GM21360 (cell line): ENCODE results near the gene JSRP1.

ENCODE experiments used
- ATAC-seq: cut with Tn5 transposase; IDR thresholded peaks from one replicate; pipeline ENCODE4 v1.9.1; 2021; ENCODE audit warnings: mild to moderate bottlenecking, moderate library complexity; ENCODE audit not compliant: unreplicated experiment

The JSRP1 gene, protein sequence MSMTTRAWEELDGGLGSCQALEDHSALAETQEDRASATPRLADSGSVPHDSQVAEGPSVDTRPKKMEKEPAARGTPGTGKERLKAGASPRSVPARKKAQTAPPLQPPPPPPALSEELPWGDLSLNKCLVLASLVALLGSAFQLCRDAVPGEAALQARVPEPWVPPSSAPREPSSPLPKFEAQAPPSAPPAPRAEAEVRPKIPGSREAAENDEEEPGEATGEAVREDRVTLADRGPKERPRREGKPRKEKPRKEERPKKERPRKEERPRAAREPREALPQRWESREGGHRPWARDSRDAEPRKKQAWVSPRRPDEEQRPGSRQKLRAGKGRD

DNA sequence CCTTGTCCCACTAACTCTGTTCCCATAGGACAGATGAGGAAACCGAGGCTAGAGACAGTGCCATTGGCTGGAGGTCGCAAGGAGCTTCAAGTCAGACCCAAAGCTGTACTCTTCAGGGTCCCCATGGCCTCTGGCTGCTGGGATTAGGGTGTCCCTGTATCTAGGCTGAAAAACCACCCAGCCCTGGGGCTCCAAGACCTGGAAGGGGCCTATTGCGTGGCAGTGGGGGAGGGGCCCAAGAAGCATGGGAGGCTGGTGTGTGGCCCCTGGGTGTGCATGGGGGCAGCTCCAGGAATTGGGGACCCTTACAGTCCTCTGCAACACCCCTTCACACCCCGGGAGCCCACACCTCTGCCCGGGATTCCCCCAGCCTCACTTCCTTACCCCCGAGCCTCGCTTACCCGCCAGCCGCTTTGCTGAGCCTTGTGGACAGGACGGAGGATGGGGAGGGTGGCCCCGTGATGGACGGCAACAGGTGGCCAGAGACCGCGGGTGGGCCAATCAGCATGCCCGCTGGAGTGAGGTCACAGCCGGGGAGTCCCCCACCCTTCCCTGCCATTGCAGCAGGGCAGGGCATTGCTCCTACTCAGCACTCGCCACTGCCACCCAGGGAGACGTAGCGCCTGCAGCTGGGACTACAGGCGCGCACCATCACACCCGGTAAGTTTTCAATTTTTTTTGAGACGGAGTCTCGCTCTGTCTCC is at the start of gene JSRP1:
Gene JSRP1, minus strand, starts transcription at position 436 of the 704 bp plus-strand sequence. CDS start 1,103 bp downstream, outside the sequence.
- no peak for ATAC-seq

DNA sequence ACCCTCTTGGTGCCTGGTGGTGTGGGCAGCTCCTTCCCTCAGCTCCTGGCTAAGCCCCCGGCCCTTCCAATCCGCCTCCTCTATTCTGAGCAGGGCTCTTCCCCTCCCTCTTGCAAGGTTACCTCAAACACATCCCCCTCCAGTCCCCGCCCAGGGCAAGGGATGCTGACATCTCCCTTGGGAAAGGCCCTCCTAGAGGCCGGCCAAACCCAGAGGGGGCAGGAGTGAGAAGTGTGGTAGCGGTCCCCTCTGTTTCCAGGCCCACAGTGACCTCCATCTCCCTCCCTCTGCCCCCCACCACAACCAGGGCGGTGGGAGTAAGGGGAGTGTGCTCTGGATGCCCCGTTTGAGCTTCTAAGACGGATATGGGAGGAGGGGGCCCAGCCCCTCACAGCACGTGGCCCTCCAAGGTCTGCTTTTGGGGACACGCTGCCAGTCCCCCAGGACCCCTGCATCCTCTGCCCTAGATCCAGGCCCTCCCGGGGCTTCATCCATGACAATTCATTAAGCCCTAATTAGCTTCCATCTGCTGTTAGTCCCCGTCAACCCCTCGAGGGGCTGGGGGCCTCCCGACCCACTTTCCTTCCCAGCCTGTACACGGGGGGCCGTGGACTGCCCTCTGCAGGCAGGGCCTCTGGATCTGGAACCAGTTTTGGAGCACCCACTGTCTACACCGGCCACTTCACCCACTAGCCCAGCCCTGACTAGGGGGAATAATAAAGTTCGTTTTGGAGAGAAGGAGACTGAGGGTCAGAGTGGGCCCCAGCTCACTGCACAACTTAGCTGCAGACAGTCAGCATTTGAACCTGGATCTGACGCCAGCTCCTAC is 49.4 kb upstream of the JSRP1 start:
- ATAC-seq = no peak

DNA sequence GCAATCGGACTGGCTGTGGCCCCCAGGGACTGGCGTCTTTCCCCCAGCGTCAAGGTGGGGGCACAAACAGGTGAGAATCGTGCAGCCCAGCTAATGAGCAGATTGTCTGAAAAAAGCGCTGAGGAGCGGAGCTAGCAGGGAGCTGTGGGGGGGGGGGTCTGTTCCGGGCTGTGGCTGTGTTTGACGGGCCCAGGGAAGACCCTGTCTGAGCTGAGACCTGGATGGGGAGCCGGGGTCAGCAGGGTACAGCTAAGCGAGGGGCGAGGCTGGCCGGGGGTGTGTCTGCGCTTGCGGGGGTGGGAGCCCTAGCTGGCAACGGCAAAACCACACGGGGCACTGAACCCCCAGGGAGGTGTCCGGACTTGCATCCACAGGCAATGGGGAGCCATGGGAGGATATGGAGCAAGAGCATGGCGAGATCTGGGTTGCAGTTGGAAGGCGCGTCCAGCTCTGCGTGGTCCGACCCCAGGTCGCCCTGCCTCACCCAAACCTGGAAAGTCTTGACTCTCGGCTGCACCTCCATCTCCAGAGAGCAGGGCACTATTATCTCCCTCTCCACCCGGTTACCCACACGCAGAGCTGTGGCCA is 47.1 kb upstream of the JSRP1 start:
- ATAC-seq = no peak

DNA sequence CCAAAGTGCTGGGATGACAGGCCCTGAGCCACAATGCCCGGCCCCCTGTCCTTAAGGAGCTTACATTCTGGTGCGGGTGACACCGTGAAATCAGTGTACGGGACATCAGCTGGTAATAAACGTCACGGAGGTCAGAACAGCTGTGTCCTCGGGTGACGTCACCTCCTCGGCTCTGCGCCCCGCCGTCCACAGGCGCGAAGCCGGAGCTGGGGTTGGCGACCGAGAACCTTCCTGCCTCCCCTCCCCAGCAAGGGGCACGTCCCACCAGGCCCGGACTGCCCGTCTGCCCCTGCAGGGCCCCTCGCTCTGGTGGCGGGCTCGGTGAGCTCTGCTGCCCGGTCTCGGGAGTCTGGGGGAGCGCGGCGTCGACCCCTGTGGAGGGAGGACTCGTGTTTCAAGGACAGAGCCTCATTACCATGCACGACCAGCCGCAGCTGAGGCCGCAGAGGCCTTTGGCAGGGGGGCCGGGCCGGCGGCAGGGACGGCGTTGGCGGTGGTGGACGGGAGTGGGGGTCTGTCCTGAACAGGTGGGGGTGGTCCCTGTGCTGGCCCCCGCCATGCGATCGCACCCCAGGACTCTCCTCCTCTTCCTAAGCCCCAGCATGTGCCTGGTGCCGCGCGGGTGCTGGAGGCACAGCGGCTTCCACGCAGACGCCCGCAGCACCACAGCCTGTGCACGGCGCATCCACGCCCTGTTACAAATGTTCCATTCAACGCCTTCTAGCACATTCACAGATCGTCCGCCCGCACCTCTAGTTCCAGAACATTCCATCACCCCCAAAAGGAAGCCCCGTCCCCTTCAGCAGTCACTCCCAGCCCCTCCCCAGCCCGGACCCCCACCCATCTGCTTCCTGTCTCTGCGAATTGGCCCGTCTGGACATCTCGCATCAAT is 46.3 kb upstream of the JSRP1 start:
- ATAC-seq = no peak

DNA sequence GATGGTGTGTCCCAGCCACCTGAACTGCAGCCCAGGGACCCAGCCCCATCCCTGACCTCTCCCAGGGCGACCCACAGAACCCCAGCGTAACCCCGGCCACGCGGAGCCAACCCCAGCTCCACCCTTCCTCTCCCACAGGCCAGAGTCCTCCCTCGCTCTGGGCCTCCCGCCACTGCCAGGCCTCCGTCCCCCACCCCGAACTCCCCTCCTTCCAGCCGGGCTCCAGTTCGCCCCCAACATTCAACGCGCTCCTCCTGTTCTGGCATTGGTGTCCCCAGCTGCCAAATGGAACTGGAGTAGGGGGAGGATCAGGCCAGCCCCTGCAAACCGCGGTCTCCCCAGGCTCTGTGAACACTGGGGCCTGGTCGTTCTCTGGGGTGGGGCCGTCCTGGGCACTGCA is 44.3 kb upstream of the JSRP1 start:
- no peak for ATAC-seq

DNA sequence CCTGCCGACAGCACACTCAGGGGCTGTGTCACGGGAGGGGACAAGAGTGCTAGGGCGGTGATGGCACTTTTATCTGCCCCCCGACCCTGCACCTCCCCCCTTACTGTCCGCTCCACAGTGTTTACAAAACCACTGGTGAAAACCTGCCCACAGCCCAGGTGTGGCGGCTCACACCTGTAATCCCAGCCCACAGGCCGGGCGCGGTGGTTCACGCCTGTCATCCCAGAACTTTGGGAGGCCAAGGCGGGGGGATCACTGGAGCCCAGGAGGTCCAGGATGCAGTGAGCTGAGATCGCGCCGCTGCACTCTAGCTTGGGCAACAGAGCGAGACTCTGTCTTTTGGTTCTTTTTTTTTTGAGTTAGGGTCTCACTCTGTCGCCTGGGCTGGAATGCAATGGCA is 39.9 kb upstream of the JSRP1 start:
- ATAC-seq = no peak

DNA sequence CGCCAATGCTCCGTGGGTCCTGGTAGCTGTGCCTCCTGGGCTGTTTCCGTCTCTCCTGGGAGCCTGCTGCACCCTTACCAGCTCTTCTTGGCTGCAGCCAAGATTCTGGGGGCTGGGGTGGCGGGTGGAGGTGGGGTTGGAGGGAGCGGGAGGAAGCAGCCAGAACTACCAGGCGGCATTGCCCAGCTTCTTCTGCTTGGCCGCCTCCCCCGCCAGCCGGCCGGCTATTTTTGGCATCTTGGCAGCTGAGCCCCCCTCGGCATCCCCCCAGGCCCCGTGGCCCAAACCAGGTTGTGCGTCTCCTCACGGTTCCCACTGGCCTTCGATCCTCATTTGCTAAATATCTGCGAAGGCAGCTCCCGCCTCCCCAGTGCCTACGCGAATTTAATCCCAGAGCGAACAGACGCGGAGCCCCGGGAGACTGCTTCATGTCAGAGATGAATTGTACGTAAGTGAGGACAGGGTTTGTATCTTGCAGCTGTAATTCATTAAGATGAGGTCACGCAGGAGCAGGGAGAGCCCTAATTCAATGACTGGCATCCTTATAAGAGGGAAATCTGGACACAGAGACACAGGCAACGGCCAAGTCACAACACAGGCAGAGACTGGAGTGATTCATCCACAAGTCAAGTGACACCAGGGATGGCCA is 38.6 kb upstream of the JSRP1 start:
- no peak for ATAC-seq

DNA sequence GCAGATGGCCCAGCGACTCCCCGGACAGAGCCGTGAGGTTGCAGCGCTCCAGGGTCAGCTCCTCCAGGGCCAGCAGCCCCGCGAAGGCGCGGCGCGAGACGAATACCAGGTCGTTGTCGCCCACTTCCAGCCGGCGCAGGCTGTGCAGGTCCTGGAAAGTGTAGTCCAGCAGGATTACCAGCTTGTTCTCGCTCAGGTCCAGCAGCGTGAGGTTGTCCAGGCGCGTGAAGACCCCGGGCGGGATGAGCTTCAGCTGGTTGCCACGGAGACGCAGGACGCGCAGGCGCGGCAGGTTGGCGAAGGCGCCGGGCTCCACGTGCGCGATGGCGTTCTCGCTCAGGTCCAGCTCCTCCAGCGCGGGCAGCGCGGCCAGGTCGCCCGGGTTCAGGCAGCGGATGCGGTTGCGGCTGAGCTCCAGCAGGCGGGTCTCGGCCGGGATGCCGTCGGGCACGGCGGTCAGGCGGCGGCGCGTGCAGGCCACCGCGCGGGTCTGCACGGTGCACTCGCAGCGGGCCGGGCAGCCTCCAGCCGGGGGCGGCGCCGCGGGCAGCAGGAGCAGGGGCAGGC is 35.1 kb upstream of the JSRP1 start:
- ATAC-seq = no peak

DNA sequence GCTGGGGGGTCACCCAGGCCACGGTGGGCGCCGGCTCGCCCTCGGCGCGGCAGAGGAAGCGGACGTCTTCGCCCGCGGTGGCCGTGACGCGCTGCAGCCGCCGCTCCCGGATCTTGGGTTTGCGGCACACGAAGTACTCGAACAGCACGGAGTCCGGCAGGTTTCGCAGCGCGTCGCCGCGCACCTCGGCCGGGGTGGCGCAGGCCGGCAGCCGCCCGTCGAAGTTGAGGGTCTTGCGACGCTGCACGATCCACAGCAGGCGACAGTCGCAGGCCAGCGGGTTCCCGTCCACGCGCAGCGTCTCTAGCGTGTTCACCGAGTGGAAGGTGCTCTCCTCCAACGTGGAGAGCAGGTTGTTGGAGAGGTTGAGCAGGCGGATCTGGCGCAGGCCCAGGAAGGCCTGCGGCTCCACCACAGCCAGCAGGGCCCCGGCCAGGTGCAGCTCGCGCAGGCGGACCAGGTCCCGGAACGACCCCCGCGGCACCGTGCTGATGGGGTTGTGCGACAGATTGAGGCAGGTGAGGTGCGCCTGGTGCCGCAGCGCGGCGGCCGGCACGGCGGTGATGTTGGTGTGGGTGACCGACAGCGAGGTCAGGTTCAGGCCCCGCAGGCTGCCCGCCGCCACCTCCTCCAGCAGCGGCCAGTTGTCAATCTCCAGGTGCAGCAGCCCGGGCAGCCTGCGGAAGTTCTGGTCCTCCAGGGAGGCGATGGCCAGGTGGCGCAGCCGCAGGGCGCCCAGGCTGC is 34.4 kb upstream of the JSRP1 start:
- no peak for ATAC-seq

DNA sequence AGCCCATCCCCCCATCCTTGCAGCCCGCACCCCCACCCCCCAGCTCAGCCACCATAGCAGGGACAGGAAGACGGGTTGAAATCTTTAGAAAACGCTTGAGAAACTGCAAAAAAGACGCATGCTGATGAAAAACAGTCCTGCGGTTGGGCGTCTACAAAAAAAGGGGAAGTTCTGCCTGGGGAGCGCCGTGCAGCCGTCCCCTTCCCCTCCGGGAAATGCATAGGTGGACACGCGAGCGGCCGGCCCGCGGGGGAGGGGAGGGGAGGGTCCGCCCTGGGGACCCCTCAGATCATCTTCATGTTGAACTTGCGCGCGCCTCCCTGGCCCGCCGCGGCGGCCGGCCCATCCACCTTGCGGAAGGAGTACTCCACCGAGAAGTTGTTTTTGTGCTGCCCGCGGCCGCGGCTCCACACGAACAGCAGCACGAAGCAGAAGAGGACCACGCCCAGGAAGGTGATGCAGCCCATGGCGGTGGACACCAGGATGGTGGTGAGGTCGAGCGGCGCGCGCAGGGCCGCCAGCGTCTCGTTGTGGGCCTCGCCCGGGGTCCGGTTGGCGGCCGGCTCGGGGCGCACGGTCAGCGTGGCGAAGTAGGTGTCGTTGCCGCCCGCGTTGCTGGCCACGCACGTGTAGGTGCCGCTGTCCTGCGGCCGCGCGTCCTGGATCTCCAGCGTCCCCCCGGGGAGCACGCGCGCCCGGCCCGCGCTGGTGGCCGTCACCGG is 33.7 kb upstream of the JSRP1 start:
- ATAC-seq = no peak

DNA sequence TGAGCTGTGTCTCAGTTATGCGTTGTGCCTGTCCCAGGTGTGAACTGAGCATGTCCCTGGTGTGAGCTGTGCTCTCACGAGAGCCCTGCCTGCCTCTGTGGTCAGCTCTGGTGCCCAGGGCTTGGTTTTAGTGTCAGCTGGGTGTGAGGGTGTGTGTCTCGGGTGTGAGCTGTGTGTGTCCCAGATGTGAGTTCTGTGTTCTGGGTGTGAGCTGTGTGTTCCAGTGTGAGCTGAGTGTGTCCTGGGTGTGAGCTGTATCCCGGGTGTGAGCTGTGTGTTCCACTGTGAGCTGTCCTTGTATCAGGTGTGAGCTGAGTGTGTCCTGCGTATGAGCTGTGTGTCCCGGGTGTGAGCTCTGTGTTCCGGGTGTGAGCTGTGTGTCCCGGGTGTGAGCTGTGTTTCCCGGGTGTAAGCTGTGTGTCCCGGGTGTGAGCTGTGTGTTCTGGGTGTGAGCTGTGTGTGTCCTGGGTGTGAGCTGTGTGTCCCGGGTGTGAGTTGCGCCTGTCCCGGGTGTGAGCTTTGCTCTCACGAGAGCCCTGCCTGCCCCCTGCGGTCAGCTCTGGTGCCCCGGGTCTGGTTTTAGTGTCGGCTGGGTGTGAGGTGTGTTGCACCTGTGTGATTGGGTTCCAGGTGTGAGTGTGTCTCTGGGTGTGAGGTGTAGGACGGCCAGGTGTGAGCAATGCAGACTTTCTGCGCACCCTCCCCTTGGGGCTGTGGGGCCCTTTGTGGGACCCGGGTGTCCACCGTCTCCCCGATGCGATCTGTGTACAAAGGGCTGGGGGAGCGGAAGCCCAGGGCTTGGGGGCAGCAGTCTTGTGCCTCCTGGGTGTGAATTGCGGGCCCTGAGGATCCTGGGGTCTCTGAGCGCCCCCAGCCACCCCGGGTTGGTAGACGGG is 32.8 kb upstream of the JSRP1 start:
- ATAC-seq = no peak

DNA sequence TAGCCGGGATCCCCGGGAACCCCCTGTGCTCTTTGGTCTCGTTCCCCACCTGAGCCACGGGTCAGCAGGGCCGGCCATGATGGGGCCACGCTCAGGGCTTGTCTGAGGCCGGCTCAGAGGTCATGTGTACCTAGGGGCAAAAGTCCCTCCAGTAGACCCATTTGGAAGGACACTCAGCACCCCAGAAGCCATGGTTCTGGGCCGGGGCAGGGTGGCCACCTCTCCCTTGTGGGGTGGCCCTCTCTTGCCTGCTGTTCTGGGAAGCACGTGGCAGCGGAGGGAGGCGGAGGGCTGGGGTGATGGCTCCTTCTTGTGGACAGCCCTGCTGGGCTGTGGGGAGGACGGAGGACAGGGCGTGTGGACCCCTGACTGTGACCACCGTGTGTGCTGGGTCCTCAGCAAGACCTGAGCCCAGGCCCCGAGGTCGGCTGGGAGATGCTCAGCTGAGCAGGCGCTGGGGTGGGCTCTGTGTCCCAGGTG is 32.2 kb upstream of the JSRP1 start:
- no peak for ATAC-seq

DNA sequence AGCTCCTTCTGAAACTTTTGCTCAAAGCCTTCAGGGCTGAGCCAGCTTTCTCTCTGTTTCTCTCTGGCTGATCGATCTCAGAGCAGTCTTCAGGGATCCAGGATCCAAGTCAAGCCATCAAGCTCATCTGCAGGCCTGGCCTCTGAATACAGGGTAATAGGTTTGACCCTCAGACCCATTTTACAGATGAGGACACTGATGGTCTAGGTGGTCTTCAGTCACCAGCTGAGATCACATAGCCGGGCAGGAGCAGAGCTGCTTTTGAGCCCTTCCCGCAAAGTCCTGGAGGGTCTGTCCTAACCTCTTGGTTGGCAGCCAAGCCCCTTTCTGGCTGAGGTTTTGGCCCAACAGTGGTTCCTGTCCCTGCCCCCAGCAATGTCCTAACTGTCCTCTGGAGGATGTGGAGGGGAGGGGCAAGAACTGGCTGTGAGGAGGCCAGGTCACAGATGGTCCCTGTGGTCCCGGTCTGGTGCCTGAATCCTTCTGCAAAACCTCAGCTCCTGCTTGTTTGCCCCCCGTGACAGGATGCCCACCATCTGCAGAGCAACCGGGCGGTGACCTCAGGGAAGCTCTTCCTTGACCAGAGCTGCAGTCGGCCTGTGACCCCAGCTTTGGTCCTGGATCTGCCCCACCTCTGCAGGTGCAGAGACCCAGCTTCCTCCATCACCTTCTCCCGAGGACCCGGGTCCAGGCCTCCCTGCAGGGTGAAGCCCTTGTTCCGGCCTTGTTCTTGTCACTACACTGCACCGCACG is 31.5 kb upstream of the JSRP1 start:
- ATAC-seq = no peak

DNA sequence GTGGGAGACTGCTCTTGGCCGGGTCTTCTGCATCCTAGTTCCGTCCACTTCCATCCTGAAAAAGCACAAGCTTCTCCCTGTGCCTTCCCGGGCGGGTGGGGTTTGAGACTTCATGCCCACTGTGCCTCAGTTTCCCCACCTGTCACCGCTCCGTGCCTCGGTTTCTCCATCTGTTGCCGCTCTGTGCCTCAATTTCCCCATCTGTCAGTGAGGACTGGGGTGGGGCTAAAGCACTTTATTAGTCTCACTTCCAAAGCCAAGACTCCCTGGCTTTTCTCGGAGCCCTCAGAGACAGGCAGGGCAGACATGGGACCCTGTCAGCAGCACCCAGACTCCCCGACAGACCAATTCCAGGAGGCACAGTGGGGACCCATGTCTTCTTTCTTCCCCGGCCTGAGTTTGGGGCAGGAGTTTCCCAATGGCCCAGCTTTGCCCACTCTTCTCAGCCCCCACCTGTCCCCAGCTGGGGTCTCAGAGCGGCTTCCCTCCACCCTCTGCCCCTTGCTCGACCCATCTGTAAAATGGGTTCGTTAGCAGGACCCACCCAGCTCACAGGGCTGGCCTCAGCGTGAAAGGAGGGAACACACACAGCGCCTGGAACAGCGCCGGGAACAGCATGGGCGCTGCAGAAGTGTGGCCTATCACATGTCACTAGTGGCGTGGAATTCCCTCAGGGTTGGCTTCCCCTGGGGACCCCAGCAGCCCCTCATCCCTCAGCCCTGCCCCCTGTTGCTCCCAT is 30.4 kb upstream of the JSRP1 start:
- no peak for ATAC-seq

DNA sequence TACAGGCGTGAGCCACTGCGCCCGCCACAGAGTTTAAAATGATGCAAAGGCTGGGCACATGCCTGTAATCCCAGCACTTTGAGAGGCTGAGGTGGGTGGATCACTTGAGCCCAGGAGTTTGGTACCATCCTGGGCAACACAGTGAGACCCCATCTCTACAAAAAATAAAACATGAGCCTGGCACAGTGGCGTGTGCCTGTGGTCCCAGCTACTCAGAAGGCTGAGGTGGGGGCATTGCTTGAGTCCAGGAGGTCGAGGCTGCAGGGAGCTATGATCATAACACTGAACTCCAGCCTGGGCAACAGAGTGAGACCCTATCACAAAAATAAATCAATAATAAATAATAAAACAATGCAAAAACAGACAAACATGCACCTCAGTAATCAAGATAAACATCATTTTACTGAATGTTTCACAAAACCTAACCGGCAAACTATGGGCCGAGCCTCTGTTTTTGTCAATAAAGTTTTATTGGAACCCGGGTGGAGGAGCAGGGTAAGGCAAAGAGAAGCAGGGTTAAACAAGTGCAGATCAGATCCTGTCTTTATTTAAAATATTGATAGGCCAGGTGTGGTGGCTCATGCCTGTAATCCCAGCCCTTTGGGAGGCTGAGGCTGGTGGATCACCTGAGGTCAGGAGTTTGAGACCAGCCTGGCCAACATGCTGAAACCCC is 27.8 kb upstream of the JSRP1 start:
- ATAC-seq = no peak
